Stimulated activated CD8-positive, alpha-beta memory T cell treated with anti-CD3 and anti-CD28 coated beads, Interleukin-7, amount 100 ng/mL, for 24 hours (primary cell): Measurements from ENCODE around the gene ITPRID1.
"Not testable (repeated sequence)": the region's sequence is repeated elsewhere in the genome, so short reads cannot be mapped to it uniquely, and the experiment has no call there.

ENCODE experiments used
- DNase-seq: peaks from one replicate; pipeline ENCODE4 v3.0.0-alpha.2; 2020; ENCODE audit warnings: low read depth

The ITPRID1 gene

DNA sequence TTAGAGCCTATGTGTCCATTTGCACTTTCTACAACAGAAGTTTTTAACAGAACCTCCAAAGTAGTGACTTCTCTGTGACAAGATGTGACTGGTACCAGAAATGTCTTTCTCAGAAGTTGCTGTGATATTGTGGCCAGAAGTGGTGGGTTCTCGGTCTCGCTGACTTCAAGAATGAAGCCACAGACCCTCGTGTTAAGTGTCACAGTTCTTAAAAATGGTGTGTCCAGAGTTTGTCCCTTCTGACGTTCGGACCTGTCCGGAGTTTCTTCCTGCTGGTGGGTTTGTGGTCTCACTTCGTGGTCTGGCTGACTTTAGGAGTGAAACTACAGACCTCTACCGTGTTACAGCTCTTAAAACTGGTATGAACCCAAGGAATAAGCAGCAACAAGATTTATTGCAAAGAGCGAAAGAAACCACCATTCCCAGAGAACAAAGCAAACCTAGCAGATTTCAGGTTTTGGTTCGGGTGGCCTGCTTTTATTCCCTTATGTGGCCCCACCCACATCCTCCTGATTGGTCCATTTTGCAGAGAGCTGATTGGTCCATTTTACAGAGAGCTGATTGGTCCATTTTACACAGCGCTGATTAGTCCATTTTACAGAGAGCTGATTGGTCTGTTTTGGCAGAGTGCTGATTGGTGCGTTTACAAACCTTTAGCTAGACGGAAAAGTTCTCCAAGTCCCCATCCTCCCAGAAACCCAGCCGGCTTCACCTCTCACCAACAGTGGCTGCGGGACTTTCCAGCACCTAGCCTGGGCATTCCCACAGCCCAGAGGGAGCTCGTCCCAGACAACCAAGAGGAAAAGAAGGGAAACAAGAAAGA lies 3.0 kb downstream of the ITPRID1 start:
- DNase-seq: no peak

DNA sequence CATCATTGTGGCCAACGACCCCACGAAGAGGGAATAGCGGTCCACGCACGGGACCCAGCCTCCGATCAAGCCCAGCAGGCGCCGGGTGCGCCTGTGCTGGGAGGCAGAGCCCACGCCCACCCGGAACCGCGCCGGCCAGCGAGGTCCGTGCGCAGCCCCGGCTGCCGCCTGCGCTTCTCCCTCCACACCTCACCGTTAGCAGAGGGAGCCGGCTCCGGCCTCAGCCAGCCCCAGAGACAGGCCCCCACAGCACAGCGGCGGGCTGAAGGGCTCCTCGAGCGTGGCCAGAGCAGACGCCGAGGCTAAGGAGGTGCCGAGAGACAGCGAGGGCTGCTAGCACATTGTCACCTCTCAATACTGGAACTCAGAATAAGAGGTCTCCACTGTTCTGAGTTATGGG lies 3.6 kb downstream of the ITPRID1 start:
- DNase-seq: no peak

DNA sequence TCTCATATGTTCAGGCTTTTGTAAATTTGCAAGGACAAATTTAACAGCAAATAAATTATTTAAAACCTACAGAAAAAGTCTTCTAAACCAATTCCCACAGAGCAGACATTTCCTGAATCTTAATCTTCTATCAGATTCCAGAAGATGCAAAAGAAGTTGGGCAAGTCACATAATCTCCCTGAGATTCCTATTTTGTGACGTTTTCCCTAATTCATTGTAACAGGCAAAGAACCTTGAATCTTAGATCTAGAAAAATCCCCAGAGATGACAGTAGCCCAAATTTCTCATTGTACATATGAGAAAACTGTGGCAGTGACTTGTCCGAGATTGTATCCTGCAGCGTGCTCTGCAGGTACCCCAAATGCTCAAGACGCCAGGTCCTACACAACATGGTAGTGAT lies 4.9 kb downstream of the ITPRID1 start:
- no peak for DNase-seq

DNA sequence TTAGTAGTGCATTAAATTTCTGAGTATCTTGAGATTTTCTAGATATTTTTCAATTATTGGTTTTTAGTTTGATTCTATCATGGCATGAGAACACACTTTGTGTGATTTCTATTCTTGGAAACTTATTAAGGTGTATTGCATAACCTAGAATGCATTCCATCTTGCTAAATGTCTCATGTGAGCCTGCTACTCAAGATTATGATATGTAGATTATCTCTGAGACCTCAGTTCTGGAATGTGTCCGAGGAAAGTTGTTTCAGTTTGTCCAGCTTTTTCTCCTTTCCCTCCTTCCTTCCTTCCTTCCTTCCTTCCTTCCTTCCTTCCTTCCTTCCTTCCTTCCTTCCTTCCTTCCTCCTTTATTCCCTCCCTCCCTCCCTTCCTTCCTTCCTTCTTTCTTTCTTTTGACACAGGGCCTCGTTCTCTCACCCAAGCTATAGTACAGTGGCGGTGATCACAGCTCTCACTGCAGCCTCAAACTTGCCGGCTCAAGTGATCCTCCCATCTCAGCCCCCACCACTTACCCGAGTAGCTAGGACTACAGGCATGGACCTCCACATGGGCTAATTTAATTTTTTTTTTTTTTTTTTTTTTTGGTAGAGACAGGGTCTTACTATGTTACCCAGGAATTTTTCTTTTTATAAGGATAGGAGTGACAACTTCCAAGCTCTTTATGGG lies 7.6 kb downstream of the ITPRID1 start:
- no peak for DNase-seq

DNA sequence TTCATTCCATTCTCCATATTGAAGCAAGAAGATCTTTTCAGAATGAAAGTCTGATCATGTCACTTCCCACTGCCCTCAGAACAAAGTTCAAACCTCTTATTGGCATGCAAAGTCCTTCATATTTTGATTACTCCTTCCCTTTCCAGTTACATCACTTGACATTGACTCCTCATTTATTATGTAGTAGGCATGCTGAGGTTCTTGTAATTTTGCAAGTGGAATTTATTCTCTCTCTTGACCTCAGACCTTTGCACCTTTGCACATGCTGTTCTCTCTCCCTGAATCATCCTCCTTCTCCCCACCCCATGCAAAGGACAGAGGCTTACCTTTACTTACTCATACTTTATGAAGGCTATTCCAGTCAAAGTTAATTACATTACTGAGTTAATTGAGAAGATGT lies 13.0 kb downstream of the ITPRID1 start:
- DNase-seq: no peak

DNA sequence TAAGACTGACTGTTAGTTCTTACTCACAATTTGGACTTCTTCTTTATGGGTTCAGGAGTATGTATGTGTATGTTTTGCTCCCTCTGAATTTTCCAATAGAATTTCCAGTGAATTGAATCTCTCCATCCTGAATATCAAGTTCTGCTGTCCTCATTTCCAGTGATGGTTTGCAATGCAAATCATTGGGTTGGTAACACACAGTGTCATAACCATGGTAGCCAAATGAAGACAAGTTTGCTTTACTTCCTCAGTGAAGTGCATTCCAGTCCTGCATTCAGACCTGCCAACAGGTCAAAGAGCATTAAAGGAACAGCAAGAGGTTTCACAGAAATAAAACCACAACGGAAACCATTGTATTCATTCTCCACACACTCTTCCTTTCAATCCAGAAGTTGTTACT lies 15.2 kb downstream of the ITPRID1 start:
- no peak for DNase-seq

DNA sequence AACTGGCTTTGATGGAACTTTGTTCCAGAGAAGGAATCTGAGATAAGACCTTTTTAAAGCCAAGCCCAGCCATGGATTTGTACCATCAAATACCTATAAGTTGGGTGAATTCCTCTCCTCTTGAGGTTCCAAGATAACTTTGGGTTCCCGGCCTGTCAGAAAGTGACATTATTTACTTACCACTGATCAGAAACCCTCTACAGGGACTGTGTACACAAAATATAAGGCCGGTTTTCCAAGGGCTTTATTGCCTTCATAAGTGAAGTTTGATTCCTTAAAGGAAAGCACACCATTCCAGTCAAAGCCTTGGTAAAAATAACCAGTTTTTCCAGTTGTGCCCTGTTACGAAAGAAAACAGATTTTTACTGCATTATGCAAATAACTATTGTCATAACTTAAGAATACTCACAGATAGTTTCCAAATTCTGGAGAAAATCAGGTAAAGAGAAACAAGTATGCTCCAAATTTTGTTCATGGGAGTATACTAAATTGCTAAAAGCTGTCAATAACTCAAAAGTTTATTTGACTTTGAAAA lies 26.8 kb downstream of the ITPRID1 start:
- DNase-seq: not testable (repeated sequence)

DNA sequence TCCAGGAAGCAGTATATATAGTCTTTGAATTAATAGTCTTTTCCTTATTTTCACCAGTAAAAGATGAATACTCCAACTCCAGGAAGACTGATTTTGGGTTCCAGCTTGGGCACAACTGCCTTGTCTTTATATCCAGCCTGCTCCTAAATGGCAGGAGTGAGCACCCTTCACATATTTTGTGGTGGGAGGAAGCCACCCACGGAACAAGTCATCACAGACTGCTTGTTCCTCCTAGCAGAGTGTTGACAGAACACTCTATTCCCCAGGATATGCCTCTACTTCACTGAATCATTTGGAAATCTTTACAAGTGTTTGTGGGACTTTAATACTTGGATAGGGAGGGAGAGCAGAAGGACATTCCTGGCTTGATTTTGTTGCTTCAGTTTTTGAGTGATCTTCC lies 31.7 kb downstream of the ITPRID1 start:
- DNase-seq: no peak

DNA sequence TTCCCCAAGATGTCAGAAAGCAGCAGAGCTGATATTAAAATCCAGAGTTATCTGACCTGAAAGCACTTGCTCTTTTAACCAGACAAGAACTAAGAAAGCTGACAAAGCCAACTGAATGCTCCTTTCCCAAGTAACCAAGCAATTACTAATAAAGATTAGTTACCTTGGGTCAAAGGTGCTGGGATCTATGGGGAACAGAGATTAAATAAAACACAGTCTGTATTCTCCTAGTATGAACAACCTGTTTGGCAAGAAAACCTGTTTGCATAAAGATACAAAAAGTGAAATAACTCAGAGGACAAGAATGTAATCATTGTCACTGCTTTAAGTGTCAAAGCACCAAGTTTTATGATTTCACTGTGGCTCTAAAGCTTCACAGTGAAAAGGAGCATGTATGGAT lies 35.7 kb downstream of the ITPRID1 start:
- no peak for DNase-seq

DNA sequence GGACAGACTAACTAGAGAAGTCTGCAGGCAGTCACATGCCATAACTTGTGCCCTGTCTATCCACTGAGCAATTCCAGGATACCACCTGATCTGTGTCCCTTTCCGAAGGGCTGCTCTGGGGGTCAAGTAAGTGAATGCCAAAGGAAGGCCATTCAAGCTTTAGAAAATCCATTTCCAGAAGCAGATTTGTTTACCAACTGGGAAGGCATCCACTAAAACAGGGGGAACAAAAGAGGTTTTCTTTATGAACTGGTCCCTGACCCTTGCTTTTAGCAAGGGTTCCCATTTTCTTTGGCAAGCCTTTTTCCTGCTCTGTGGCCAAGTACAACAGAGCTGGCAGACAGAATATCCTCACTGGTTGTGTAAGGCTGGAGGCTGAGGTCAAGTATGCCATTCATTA lies 36.5 kb downstream of the ITPRID1 start:
- no peak for DNase-seq

DNA sequence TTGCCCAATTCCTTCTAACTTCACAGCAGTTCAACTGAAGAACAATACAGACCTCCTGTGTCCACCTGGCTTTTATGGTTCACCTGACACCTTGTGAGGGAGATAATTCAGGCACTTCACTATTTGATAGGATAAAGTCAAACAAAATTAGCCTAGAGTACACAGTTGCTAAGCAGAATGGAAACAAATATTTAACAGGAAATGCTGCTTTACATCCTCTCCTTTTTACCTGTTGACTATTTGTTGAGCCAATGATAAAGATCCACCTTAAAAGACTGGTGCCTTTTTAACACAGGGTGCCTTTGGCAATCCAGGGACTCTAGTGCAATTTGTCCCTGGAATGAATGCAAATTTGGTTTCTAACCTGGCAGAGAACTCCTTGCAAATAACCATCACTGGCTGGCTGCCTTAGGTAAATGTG lies 39.8 kb downstream of the ITPRID1 start:
- no peak for DNase-seq

DNA sequence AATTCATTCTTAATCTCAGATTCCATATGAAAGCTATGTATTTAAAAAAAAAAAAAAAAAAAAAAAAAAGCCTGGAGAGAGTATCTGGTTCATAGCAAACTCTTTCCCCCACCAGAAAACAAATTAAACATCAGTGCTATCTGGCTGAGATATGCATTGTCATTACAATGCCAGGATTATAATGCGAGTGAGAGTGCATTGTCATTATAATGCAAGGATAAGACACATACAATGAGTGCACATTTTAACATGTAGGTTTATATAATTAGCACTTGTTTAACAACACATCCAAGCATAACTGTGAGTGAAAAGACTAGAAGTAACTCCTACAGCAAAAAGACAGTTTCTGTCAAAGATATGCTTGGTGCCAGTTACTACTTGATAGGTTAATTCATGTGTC lies 48.1 kb downstream of the ITPRID1 start:
- DNase-seq: no peak

DNA sequence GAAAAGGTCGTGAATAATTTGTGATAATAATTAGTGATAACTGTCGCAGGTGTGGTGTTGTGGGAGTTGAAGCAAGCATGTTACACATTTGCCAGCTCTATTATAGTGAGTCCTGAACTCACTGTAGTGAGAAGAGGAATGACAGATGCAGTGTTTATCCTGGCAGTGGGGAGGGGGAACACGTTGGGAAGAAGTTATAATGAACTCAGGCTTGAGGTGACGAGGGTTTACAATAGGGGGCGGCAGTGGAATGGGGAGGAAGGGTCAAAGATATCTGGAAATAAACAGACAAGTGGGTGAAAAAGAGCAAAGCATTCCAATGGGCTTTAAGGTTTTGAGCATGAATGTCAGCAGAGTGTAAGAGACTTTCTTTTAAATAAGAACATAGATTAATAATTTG lies 49.6 kb downstream of the ITPRID1 start:
- DNase-seq: no peak

DNA sequence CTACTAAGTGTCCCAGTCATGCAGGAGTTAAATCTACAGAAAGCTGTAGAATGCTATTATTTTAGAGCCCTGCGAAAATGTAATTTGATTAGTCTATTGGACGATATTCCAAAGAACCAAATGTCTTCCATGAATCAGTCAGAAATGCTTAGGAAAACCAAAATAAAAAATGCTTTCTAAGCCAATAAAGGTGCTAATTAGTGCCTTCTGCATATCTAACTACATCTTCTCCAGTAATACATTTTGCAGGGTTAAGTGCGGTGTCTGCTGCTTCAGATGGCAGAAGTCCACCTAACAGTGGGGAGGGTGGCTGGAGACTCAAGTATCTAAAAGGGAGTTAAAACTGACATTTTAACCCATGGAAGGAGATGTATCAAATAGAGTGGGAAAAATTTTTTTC lies 50.1 kb downstream of the ITPRID1 start:
- DNase-seq: no peak

DNA sequence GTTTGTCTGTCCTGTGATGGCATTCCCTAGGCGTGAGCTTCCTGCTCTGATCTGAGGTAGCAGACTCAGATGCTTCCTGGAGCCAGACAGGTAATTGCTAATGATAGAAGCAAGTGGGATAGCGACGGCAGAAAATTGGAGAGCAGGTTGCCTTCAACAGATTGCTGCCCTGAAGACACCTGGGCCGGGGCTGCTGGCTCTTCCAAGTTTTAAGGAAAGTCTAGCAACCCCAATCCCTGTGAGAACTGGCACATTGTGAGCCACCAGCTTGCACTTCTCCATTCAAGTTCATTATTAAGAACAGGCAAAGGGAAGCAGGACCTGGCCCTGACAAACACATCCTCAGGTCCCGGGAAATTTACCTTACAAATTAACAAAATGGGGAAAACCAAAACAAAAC lies 50.8 kb downstream of the ITPRID1 start:
- no peak for DNase-seq

DNA sequence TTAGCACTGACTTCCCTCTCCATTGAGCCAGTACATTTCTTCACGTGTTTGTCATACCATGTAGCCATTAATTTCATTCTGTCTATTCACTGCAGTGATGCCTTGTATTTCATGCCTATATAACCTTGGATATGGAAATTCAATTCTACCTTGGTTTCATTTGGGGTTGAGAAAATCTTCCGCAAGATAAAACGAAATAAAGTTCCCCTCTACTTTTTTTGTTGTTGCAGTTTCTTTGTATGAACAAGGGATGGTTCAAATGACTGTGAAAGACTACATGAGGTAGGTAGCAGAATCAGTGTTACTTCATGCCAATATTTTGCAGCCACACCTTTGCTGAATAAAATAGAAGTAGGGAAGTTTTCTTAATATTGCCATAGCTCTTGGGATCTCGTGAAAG lies 55.6 kb downstream of the ITPRID1 start:
- no peak for DNase-seq

DNA sequence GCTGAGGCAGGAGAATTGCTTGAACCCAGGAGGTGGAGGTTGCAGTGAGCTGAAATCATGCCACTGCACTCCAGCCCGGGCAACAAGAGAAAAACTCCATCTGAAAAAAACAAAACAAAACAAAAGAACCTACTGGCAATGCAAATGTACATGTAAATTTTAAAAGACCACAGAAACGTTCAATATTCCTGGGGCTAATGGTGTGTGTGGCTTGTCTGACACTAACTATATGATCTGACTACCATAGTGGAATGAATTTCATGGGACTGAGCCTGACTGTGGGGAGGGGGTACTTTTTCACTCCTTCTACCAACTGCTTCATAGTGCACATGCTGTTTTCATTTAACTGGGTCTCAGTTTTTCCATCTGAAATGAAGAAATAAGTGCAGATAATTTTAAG lies 69.6 kb downstream of the ITPRID1 start:
- no peak for DNase-seq

DNA sequence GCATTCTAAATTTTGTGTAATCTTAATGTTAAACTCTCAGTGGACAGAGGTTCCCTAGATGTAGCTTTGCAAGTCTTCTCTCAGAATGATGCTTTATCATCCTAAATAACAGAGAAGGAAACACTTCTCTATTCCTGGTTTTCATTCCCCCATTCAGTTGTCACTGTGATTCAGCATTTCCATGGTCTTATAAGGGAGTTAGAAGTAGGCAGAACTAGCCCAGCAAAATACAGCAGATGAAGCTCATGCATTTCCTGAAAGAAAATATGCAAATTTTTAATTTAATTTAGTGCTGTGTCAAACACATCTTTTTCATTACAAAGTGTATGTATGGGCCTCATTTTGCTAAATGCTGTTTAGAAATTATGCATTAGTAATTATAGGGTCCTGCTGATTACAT lies 70.1 kb downstream of the ITPRID1 start:
- DNase-seq: no peak

DNA sequence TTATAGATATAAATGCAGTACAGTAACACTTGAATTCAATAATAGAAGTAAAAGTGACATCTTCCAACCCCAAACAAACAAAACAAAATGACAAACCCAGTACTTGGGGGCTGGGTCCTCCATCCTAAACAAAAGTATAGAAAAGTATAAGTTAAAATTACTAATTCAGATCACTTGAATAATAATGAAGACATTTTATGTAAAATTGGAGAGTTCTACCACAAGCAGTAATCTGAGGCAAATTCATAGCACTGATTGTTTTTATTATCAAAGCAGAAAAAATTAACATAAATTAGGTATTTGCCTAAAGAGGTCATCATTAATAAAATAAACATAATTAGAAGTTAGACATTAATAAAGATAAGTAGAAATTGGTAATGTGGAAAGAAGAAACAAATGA lies 81.5 kb downstream of the ITPRID1 start:
- DNase-seq: no peak

DNA sequence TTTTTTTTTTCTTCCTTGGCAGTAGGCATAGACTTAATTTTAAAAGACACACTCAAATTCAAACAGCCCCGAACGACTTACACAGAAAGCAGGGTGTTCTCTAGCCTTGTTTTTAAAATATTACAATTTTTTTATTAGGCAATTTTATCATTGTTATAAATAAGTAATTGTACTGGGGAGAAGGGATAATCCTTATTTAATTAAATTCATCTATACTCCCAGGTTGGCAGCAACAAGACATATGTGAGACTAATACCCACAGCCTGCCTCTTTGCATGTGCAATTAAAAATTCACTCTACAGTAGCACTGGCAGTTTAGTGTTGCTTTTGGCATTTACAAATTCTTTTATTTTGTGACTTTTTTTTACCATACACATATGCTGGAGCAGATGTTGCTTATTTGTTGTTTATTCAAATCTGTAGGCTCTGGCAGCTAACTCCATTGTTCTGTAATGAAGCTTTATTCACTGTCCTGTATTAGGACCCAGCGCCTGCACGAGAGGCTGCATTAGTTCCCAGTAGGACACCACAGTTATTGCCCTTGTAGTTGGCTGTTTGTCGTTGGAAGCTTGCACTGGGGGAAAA lies 88.2 kb downstream of the ITPRID1 start:
- no peak for DNase-seq

DNA sequence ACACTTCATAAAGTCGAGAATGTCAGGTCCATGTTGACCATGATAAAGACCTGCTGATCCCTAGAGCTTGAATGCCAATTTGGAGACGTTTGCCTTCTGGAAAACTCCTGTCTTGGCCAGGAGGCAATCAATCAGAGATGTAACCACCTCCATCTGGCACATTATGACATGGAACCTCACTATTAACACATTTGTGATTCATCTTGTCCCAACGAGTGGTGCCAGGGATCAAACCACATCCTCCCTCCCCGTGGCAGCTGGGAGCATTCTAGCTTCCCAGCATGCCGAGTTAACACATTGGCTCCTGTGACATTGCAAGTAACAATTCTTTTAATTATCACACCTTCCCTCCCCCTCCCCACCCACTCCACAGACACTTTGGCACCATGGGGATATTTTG lies 89.2 kb downstream of the ITPRID1 start:
- no peak for DNase-seq

DNA sequence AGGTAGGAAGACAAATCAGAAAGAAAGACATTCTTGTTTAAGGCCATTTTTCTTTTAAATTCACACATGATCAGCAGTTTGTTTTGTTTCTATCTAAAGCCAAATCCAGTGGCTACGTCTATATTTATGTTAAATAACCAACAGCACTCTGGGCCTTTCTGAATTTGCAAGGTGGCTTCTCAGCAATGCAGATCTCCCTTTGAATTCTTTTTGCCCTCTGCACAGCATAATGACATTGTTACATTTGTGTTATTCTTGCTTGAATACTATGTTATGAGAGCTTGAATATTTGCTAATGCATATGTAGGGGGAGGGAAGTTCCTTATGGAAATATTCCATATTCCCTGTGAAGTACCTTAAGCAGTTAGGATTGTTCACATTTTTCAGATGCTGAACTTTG lies 99.7 kb downstream of the ITPRID1 start:
- DNase-seq: no peak

DNA sequence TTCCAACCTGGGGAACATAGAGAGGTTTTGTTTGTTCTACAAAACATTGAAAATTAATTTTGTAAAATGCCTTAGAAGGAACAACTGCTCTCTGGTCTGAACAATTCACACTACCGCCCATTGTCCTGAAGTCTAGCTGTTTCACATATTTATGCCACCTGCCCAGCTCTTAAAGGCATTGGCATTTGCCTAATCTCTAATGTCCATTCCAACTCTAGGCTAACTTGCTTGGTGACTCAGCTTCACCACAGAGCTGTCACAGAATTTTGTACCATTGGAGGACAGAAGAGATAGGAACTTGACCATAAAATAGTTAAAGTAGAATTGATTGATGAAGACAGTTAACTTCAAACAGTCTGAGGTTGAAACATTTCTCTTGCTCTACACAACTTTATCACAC lies 119.6 kb downstream of the ITPRID1 start:
- DNase-seq: no peak
